HepG2 (cell line): Measurements from ENCODE around the gene STIM1. TPM values are rescaled to one million over a fixed set of nuclear protein-coding genes. Genes with fewer than 3 reads are reported as not detected.

Source experiments
- ATAC-seq: fragments of 200-7000 bp; cut with Tn5 transposase; 3 replicates; pipeline ENCODE4 v1.9.1; 2020; ENCODE audit warnings: mild to moderate bottlenecking, moderate library complexity
- BruUV-seq: library from RNA; stranded (reverse); fragments of 400-500 nt; replicated peaks from 2 replicates; lab custom pipeline; 2021; lab: Mats Ljungman, UMichigan
- CTCF ChIA-PET: fragments of 300-600 bp; formaldehyde crosslinking; extraction: SDS; loops from one replicate; lab custom pipeline; 2021; ENCODE audit warnings: low total read pairs, inconsistent platforms, low intra/inter-chr PET ratio; lab: Yijun Ruan, JAX
- POLR2A ChIA-PET: fragments of 350-600 bp; sonication (Branson Sonifier 250); formaldehyde crosslinking; loops from one replicate; lab custom pipeline; 2020; ENCODE audit warnings: antibody characterized with exemption, inconsistent platforms; lab: Yijun Ruan, JAX
- DNase-seq: peaks from one replicate; pipeline ENCODE4 v3.0.0-alpha.2; 2015; ENCODE audit warnings: low spot score
- FAIRE-seq: peaks from 3 replicates; lab custom pipeline; 2011; peaks lifted over from hg19 to GRCh38; lab: Jason Lieb, UNC
- H2AFZ ChIP-seq: one replicate; pipeline ENCODE4 v1.6.1; 2011; ENCODE audit warnings: low read length, inconsistent platforms
- H3K27ac ChIP-seq: fragments of 300-600 bp; 3 replicates; pipeline ENCODE4 v1.8.0; 2011; ENCODE audit warnings: mixed run types, mild to moderate bottlenecking, mixed read lengths, low read length, inconsistent platforms; ENCODE audit not compliant: insufficient read depth; ENCODE audit errors: extremely low read length
- H3K27me3 ChIP-seq, 2 experiments: fragments of 200-600 bp in 1 of 2; 2 replicates in 1 of 2; 3 replicates in 1 of 2; pipeline versions ENCODE4 v1.6.0 to v1.8.0; 2011; ENCODE audit warnings: low read length in 2 of 2, mild to moderate bottlenecking in 2 of 2, moderate library complexity in 2 of 2, inconsistent platforms in 1 of 2; ENCODE audit not compliant: insufficient read depth in 2 of 2, control insufficient read depth in 1 of 2
- H3K36me3 ChIP-seq, 2 experiments: fragments of 200-600 bp in 1 of 2; replicated peaks in 1 of 2; 2 replicates in 1 of 2; 3 replicates in 1 of 2; pipeline versions ENCODE4 v1.5.1 to v1.8.0; 2011; ENCODE audit warnings: low read length in 2 of 2, inconsistent platforms in 1 of 2; ENCODE audit not compliant: insufficient read depth in 2 of 2, control insufficient read depth in 1 of 2
- H3K4me1 ChIP-seq: 2 replicates; pipeline ENCODE4 v1.5.1; 2012; ENCODE audit warnings: low read length, inconsistent platforms; ENCODE audit not compliant: insufficient read depth
- H3K4me2 ChIP-seq: 2 replicates; pipeline ENCODE4 v1.6.0; 2011; ENCODE audit warnings: low read depth, low read length, inconsistent platforms
- H3K4me3 ChIP-seq, 3 experiments: fragments of 200-600 bp in 1 of 3; sonication (generic), shearing (Covaris generic) in 1 of 3; replicated peaks in 1 of 3; 2 replicates each; pipeline ENCODE4 v1.5.1; 2011 to 2016; ENCODE audit warnings: low read length in 3 of 3, inconsistent platforms in 2 of 3, low read depth in 2 of 3, mild to moderate bottlenecking in 2 of 3, control low read depth in 1 of 3, mixed read lengths in 1 of 3; ENCODE audit not compliant: insufficient read depth in 1 of 3
- H3K79me2 ChIP-seq: one replicate; pipeline ENCODE4 v1.6.1; 2011; ENCODE audit warnings: low read length, inconsistent platforms; ENCODE audit not compliant: insufficient read depth
- H3K9ac ChIP-seq: 2 replicates; pipeline ENCODE4 v1.6.0; 2011; ENCODE audit warnings: mild to moderate bottlenecking, low read depth, low read length, inconsistent platforms; ENCODE audit not compliant: insufficient read depth
- H3K9me3 ChIP-seq: 2 replicates; pipeline ENCODE4 v1.5.1; 2012; ENCODE audit warnings: mild to moderate bottlenecking, low read length
- H4K20me1 ChIP-seq: 2 replicates; pipeline ENCODE4 v1.6.0; 2011; ENCODE audit warnings: inconsistent platforms, mild to moderate bottlenecking, low read length, moderate library complexity; ENCODE audit not compliant: insufficient read depth
- CBX2 ChIP-seq, 2 experiments: fragments of 200-600 bp in 1 of 2; sonication (generic); formaldehyde crosslinking in 1 of 2; IDR thresholded peaks; 2 replicates each; pipeline versions ENCODE4 v1.7.0 to v1.8.1; 2018 to 2022; ENCODE audit warnings: low read depth in 2 of 2, low read length in 1 of 2, mild to moderate bottlenecking in 1 of 2, missing genetic modification reagents in 1 of 2
- EP300 ChIP-seq, 3 experiments: sonication (generic) in 1 of 3; formaldehyde crosslinking in 1 of 3; IDR thresholded peaks; 2 replicates each; pipeline versions ENCODE4 v1.5.1 to v1.6.1; 2011 to 2020; ENCODE audit warnings: low read depth in 2 of 3, low read length in 2 of 3, borderline replicate concordance in 1 of 3, improper control_type of control experiment in 1 of 3, mild to moderate bottlenecking in 1 of 3, missing genetic modification reagents in 1 of 3, moderate library complexity in 1 of 3
- ETV6 ChIP-seq: sonication (generic); formaldehyde crosslinking; conservative IDR thresholded peaks from 2 replicates; pipeline ENCODE4 v1.4.0; 2020; ENCODE audit warnings: missing genetic modification reagents
- MED8 ChIP-seq: sonication (generic); formaldehyde crosslinking; IDR thresholded peaks from 2 replicates; pipeline ENCODE4 v1.8.1; 2023; ENCODE audit warnings: mild to moderate bottlenecking, missing genetic modification reagents; ENCODE audit not compliant: insufficient replicate concordance
- ZIK1 ChIP-seq: sonication (generic); formaldehyde crosslinking; IDR thresholded peaks from 2 replicates; pipeline ENCODE4 v1.5.0; 2020; ENCODE audit warnings: mild to moderate bottlenecking, low read depth, missing genetic modification reagents, borderline replicate concordance
- ZNF235 ChIP-seq: sonication (generic); formaldehyde crosslinking; IDR thresholded peaks from 2 replicates; pipeline ENCODE4 v1.8.1; 2023; ENCODE audit warnings: mild to moderate bottlenecking, missing genetic modification reagents, borderline replicate concordance
- WGBS: methylation state at CpG from one replicate; pipeline ENCODE4 v1.1.6; 2017; ENCODE audit warnings: low lambda C conversion rate; 5-methylcytosine and 5-hydroxymethylcytosine counted together
- in situ Hi-C: cut with HindIII; loops from 2 replicates; pipeline ENCODE4 v1.10.0; 2017; ENCODE audit warnings: low pct_unique_long_range_greater_than_20kb; ENCODE audit not compliant: extremely low pct_ligation_motif_present
- intact Hi-C: fragments of 100-400 bp; cut with micrococcal nuclease; formaldehyde crosslinking; loops from one replicate; pipeline ENCODE4 v1.10.0; 2022; ENCODE audit not compliant: unreplicated experiment
- polyA plus RNA-seq, 8 experiments: library from polyadenylated mRNA; depleted of rRNA in 3 of 8; stranded (reverse) in 7 of 8; unstranded in 1 of 8; fragments of >200 nt; fragmentation: Illumina TruSeq in 4 of 8; extraction: Trizol in 4 of 8; gene quantifications; 2 replicates each; pipeline versions ENCODE4 v1.2.1 to v1.2.3, GENCODE V29; 2011 to 2016; ENCODE audit warnings: low read depth in 4 of 8, missing spikeins in 1 of 8, mixed read lengths in 1 of 8; ENCODE audit not compliant: insufficient read depth in 1 of 8
- total RNA-seq, 5 experiments: library from RNA; depleted of rRNA; stranded (reverse); fragments of >200 nt; fragmentation: Illumina TruSeq; extraction: Trizol; gene quantifications; 2 replicates each; pipeline ENCODE4 v1.2.3, GENCODE V29; 2016; ENCODE audit warnings: low read depth in 1 of 5
- TF ChIP-seq, protein P1 (sequence below): IDR thresholded peaks from 2 replicates; pipeline ENCODE4 v1.6.1; 2012; ENCODE audit warnings: low read length, improper control_type of control experiment
- TF ChIP-seq, protein P2 (sequence below): sonication (generic); formaldehyde crosslinking; IDR thresholded peaks from 2 replicates; pipeline ENCODE4 v1.8.1; 2023; ENCODE audit warnings: mild to moderate bottlenecking, moderate library complexity, missing genetic modification reagents
- TF ChIP-seq, protein P3 (sequence below): sonication (generic); formaldehyde crosslinking; IDR thresholded peaks from 2 replicates; pipeline ENCODE4 v1.5.1; 2020; ENCODE audit warnings: missing genetic modification reagents, mild to moderate bottlenecking, borderline replicate concordance

Gene STIM1
- total and polyA plus RNA-seq, 2 of the 13 experiments (the other 11 are each of a cell fraction or from before 2014, with no cell fraction given): 19.2 to 28.5 TPM

DNA sequence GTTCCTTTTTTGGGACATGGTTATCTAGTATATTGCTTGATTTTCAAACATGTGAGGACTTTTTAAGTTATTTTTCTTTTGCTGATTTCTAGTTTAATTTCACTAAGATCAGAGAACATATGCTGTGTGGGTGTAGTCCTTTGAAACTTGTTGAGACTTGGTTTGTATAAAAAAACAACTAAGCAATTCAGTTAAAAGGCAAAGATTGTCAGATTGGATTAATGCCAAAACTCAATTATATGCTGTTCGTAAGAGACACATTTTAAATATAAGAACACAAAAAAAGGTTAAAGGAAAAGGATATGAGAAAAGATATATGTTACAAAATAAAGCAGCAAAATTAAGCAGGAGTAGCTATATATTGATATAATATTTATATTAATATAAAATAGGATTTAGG lies 221.3 kb downstream of the STIM1 start (continued):
- TF ChIP-seq, protein P1, sequence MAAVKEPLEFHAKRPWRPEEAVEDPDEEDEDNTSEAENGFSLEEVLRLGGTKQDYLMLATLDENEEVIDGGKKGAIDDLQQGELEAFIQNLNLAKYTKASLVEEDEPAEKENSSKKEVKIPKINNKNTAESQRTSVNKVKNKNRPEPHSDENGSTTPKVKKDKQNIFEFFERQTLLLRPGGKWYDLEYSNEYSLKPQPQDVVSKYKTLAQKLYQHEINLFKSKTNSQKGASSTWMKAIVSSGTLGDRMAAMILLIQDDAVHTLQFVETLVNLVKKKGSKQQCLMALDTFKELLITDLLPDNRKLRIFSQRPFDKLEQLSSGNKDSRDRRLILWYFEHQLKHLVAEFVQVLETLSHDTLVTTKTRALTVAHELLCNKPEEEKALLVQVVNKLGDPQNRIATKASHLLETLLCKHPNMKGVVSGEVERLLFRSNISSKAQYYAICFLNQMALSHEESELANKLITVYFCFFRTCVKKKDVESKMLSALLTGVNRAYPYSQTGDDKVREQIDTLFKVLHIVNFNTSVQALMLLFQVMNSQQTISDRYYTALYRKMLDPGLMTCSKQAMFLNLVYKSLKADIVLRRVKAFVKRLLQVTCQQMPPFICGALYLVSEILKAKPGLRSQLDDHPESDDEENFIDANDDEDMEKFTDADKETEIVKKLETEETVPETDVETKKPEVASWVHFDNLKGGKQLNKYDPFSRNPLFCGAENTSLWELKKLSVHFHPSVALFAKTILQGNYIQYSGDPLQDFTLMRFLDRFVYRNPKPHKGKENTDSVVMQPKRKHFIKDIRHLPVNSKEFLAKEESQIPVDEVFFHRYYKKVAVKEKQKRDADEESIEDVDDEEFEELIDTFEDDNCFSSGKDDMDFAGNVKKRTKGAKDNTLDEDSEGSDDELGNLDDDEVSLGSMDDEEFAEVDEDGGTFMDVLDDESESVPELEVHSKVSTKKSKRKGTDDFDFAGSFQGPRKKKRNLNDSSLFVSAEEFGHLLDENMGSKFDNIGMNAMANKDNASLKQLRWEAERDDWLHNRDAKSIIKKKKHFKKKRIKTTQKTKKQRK: no peak
- no peak for TF ChIP-seq EP300 (IDR thresholded peaks at IDR 0.05; ENCODE audit: low read depth in 2 of 2, low read length in 2 of 2)
- no peak for TF ChIP-seq EP300 (CRISPR knock-in tag; IDR thresholded peaks at IDR 0.05; ENCODE audit: borderline replicate concordance)
- TF ChIP-seq, protein P2, sequence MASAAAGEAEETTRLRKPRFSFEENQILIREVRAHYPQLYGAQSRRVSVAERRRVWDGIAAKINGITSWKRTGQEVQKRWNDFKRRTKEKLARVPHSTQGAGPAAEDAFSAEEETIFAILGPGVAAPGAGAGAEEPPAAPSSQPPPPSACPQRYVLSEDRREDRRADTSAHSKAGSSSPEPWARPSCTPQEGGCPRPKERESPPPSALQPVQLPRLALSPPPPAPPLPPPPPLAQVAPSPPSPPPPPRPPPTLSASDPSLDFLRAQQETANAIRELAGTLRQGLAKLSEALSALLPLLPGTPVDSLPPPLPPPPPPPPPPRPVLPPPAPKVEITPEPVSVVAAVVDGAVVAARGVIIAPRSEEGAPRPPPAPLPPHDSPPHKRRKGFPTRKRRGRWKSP (CRISPR knock-in tag): no peak
- TF ChIP-seq ZNF235 (CRISPR knock-in tag): no peak
- TF ChIP-seq, protein P3, sequence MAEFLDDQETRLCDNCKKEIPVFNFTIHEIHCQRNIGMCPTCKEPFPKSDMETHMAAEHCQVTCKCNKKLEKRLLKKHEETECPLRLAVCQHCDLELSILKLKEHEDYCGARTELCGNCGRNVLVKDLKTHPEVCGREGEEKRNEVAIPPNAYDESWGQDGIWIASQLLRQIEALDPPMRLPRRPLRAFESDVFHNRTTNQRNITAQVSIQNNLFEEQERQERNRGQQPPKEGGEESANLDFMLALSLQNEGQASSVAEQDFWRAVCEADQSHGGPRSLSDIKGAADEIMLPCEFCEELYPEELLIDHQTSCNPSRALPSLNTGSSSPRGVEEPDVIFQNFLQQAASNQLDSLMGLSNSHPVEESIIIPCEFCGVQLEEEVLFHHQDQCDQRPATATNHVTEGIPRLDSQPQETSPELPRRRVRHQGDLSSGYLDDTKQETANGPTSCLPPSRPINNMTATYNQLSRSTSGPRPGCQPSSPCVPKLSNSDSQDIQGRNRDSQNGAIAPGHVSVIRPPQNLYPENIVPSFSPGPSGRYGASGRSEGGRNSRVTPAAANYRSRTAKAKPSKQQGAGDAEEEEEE (CRISPR knock-in tag): no peak

DNA sequence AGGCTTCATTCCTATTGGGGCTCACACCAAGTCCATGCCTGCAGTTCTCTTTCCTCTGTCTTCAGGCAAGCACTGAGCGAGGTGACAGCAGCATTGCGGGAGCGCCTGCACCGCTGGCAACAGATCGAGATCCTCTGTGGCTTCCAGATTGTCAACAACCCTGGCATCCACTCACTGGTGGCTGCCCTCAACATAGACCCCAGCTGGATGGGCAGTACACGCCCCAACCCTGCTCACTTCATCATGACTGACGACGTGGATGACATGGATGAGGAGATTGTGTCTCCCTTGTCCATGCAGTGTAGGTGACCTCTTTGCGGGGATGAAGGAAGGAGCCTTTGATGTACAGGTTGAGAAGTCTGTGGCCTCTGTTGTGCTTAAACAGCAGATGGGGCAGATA lies 227.7 kb downstream of the STIM1 start:
- no TSS peak for BruUV-seq
- no peak for TF ChIP-seq CBX2 (IDR thresholded peaks at IDR 0.05; ENCODE audit: low read depth, low read length)
- no peak for TF ChIP-seq CBX2 (CRISPR knock-in tag; IDR thresholded peaks at IDR 0.05; ENCODE audit: low read depth)
- no peak for TF ChIP-seq ETV6 (CRISPR knock-in tag)
- no peak for TF ChIP-seq MED8
- no peak for TF ChIP-seq ZIK1
- FAIRE-seq: no peak

More for the DNA sequence above, 227.7 kb downstream of the STIM1 start:
- no peak overlapping the region for H3K4me2 ChIP-seq
- CTCF ChIA-PET: no interaction called here
- no peak overlapping the region for H2AFZ ChIP-seq
- H3K27me3 ChIP-seq: no peaks in the 10 kb centered on the region
- no peaks in the 10 kb centered on the region for H3K4me1 ChIP-seq
- no peaks in the 10 kb centered on the region for H3K9me3 ChIP-seq
- H3K9ac ChIP-seq: no peak overlapping the region
- 96% methylated on average over 5 of the region's 9 CpGs for WGBS
- H3K27ac ChIP-seq: no peak overlapping the region
- H3K4me3 ChIP-seq: no peak overlapping the region
- ATAC-seq: no peak
- H4K20me1 ChIP-seq: no peaks in the 10 kb centered on the region
- in situ Hi-C loops: no loop called here
- POLR2A ChIA-PET: no interaction called here
- peaks cover 18 to 61% of the 10 kb centered on the region in 2 experiments; a peak in 4 of 5 replicates for H3K36me3 ChIP-seq
- no peak for DNase-seq
- no peaks in the 10 kb centered on the region for H3K79me2 ChIP-seq
- intact Hi-C loops: no loop called here
